K562 (cell line): Measurements from ENCODE around the gene MYOM3. TPM values are rescaled to one million over a fixed set of nuclear protein-coding genes. Genes with fewer than 3 reads are reported as not detected.

Source experiments
- ADNP ChIP-seq: fragments of 200-800 bp; sonication (Bioruptor generic); IDR thresholded peaks from 2 replicates; pipeline ENCODE4 v1.6.1; 2016; ENCODE audit warnings: missing genetic modification characterization, missing compliant biosample characterization
- BCOR ChIP-seq: fragments of 450-650 bp; IDR thresholded peaks from 2 replicates; pipeline ENCODE4 v1.6.1; 2016
- DIDO1 ChIP-seq: fragments of 450-650 bp; IDR thresholded peaks from 2 replicates; pipeline ENCODE4 v1.6.1; 2016; ENCODE audit warnings: low read depth, missing biosample characterization, missing genetic modification characterization
- FOXA3 ChIP-seq, 2 experiments: fragments of 450-650 bp in 1 of 2; sonication (generic) in 1 of 2; formaldehyde crosslinking; IDR thresholded peaks in 1 of 2; conservative IDR thresholded peaks in 1 of 2; 2 replicates each; pipeline versions ENCODE4 v1.4.0 to v1.8.0; 2020 to 2022; ENCODE audit warnings: mild to moderate bottlenecking in 2 of 2, missing genetic modification reagents in 1 of 2
- GATAD2B ChIP-seq: fragments of 450-650 bp; IDR thresholded peaks from 2 replicates; pipeline ENCODE4 v1.6.1; 2017; ENCODE audit warnings: mild to moderate bottlenecking, borderline replicate concordance
- HCFC1 ChIP-seq: IDR thresholded peaks from 2 replicates; pipeline ENCODE4 v1.6.1; 2012; ENCODE audit warnings: low read depth, low read length, improper control_type of control experiment
- HDAC2 ChIP-seq: fragments of 450-650 bp; IDR thresholded peaks from 2 replicates; pipeline ENCODE4 v1.6.1; 2016; ENCODE audit warnings: mild to moderate bottlenecking
- HDGF ChIP-seq: fragments of 450-650 bp; IDR thresholded peaks from 2 replicates; pipeline ENCODE4 v1.6.1; 2016
- HOXB6 ChIP-seq: fragments of 250-450 bp; sonication (Bioruptor Pico); IDR thresholded peaks from 2 replicates; pipeline ENCODE4 v1.5.1; 2022; ENCODE audit warnings: mild to moderate bottlenecking, borderline replicate concordance
- KDM1A ChIP-seq, 2 experiments: fragments of 450-650 bp; IDR thresholded peaks; 2 replicates each; pipeline ENCODE4 v1.6.1; 2016; ENCODE audit warnings: mild to moderate bottlenecking in 2 of 2
- MLX ChIP-seq, 2 experiments: fragments of 450-650 bp in 1 of 2; sonication (generic) in 1 of 2; formaldehyde crosslinking; conservative IDR thresholded peaks; 2 replicates each; pipeline versions ENCODE4 v1.4.0 to v1.8.1; 2020 to 2022; ENCODE audit warnings: mild to moderate bottlenecking in 1 of 2, missing genetic modification reagents in 1 of 2
- MTA1 ChIP-seq: fragments of 450-650 bp; IDR thresholded peaks from 2 replicates; pipeline ENCODE4 v1.6.1; 2017; ENCODE audit warnings: borderline replicate concordance
- MYBL2 ChIP-seq, 2 experiments: fragments of 450-650 bp in 1 of 2; sonication (generic) in 1 of 2; formaldehyde crosslinking in 1 of 2; IDR thresholded peaks; 2 replicates each; pipeline versions ENCODE4 v1.6.1 to v1.8.1; 2017 to 2022; ENCODE audit warnings: borderline replicate concordance in 1 of 2, inconsistent platforms in 1 of 2, low read depth in 1 of 2, mild to moderate bottlenecking in 1 of 2, missing genetic modification reagents in 1 of 2, moderate library complexity in 1 of 2
- NFE2 ChIP-seq: IDR thresholded peaks from 2 replicates; pipeline ENCODE4 v1.6.1; 2014; ENCODE audit warnings: antibody characterized with exemption, low read depth
- NKRF ChIP-seq: fragments of 450-650 bp; IDR thresholded peaks from 2 replicates; pipeline ENCODE4 v1.6.1; 2016; ENCODE audit warnings: borderline replicate concordance
- NR3C1 ChIP-seq: sonication (generic); formaldehyde crosslinking; IDR thresholded peaks from 2 replicates; pipeline ENCODE4 v1.8.1; 2022; ENCODE audit warnings: missing genetic modification reagents
- PHF21A ChIP-seq: fragments of 450-650 bp; IDR thresholded peaks from 2 replicates; pipeline ENCODE4 v1.6.1; 2017; ENCODE audit warnings: low read depth, borderline replicate concordance
- SMARCA5 ChIP-seq: fragments of 450-650 bp; IDR thresholded peaks from 2 replicates; pipeline ENCODE4 v1.6.1; 2016
- STAT5A ChIP-seq: IDR thresholded peaks from 2 replicates; pipeline ENCODE4 v1.6.1; 2012; ENCODE audit warnings: low read length, inconsistent platforms, borderline replicate concordance
- TAL1 ChIP-seq: fragments of 450-650 bp; IDR thresholded peaks from 2 replicates; pipeline ENCODE4 v1.6.1; 2016; ENCODE audit warnings: mild to moderate bottlenecking
- ZBTB17 ChIP-seq: fragments of 450-650 bp; formaldehyde crosslinking; IDR thresholded peaks from 2 replicates; pipeline ENCODE4 v1.4.0; 2020; ENCODE audit warnings: mild to moderate bottlenecking
- ZC3H4 ChIP-seq: sonication (generic); formaldehyde crosslinking; IDR thresholded peaks from 2 replicates; pipeline ENCODE4 v1.9.0; 2021; ENCODE audit warnings: missing genetic modification reagents, borderline replicate concordance
- ZNF143 ChIP-seq: sonication (generic); formaldehyde crosslinking; IDR thresholded peaks from 2 replicates; pipeline ENCODE4 v1.9.0; 2022; ENCODE audit warnings: mild to moderate bottlenecking, missing genetic modification reagents
- polyA plus RNA-seq, 8 experiments: library from polyadenylated mRNA; depleted of rRNA in 4 of 8; stranded (reverse) in 5 of 8; unstranded in 3 of 8; fragments of >200 nt; fragmentation: Nextera tagmentation in 2 of 8; fragmentation: Illumina TruSeq in 1 of 8; extraction: Ambion mirVana in 2 of 8; extraction: Trizol in 1 of 8; gene quantifications; 2 replicates each; pipeline versions ENCODE4 v1.2.1 to v1.2.3, GENCODE V29; 2011 to 2014; ENCODE audit warnings: inconsistent platforms in 1 of 8, missing spikeins in 1 of 8
- total RNA-seq, 7 experiments: library from RNA; depleted of rRNA in 6 of 7; stranded (reverse); fragments of >200 nt in 6 of 7; fragmentation: Illumina TruSeq in 2 of 7; extraction: Trizol in 2 of 7; gene quantifications; 2 replicates each; pipeline versions ENCODE4 v1.2.1 to v1.2.3, GENCODE V29; 2011 to 2021; ENCODE audit warnings: low replicate concordance in 1 of 7
- TF ChIP-seq, protein P1 (sequence below): fragments of 450-650 bp; IDR thresholded peaks from 2 replicates; pipeline ENCODE4 v1.6.1; 2017; ENCODE audit warnings: mild to moderate bottlenecking, moderate library complexity
- TF ChIP-seq, protein P2 (sequence below): sonication (generic); formaldehyde crosslinking; IDR thresholded peaks from 2 replicates; pipeline ENCODE4 v1.8.0; 2022; ENCODE audit warnings: missing genetic modification reagents, mild to moderate bottlenecking, borderline replicate concordance
- TF ChIP-seq, protein P3 (sequence below): IDR thresholded peaks from 3 replicates; pipeline ENCODE4 v1.6.1; 2011; ENCODE audit warnings: borderline replicate concordance, mild to moderate bottlenecking; ENCODE audit not compliant: insufficient read length, insufficient read depth

Gene MYOM3
- total and polyA plus RNA-seq, 9 of the 15 experiments (the other 6 are each of a cell fraction or from before 2014, with no cell fraction given), result 0.01 TPM; not detected in 8

GRCh38 chr1:24109166-24109483, 2.8 kb downstream of the MYOM3 start (continued):
- no peak for TF ChIP-seq ZC3H4 (CRISPR knock-in tag)
- TF ChIP-seq HDAC2, result peak; percentile 40; the same call in 1 of the 2 replicates
- no peak for TF ChIP-seq HDGF
- no peak for TF ChIP-seq DIDO1 (tag)
- TF ChIP-seq, protein P1, sequence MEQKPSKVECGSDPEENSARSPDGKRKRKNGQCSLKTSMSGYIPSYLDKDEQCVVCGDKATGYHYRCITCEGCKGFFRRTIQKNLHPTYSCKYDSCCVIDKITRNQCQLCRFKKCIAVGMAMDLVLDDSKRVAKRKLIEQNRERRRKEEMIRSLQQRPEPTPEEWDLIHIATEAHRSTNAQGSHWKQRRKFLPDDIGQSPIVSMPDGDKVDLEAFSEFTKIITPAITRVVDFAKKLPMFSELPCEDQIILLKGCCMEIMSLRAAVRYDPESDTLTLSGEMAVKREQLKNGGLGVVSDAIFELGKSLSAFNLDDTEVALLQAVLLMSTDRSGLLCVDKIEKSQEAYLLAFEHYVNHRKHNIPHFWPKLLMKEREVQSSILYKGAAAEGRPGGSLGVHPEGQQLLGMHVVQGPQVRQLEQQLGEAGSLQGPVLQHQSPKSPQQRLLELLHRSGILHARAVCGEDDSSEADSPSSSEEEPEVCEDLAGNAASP, result no peak
- no peak for TF ChIP-seq NR3C1 (CRISPR knock-in tag)
- TF ChIP-seq SMARCA5, result peak; percentile 94
- TF ChIP-seq, protein P2, sequence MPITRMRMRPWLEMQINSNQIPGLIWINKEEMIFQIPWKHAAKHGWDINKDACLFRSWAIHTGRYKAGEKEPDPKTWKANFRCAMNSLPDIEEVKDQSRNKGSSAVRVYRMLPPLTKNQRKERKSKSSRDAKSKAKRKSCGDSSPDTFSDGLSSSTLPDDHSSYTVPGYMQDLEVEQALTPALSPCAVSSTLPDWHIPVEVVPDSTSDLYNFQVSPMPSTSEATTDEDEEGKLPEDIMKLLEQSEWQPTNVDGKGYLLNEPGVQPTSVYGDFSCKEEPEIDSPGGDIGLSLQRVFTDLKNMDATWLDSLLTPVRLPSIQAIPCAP (CRISPR knock-in tag), result no peak
- peak; percentile 85; the same call in 1 of the 2 replicates for TF ChIP-seq BCOR
- TF ChIP-seq KDM1A (IDR thresholded peaks at IDR 0.05), result peak; percentile 56 to 77; a peak in 2 of 4 replicates
- no peak for TF ChIP-seq HCFC1
- no peak for TF ChIP-seq MTA1
- no peak for TF ChIP-seq FOXA3 (CRISPR knock-in tag; conservative IDR thresholded peaks at IDR 0.05 in 1 of 2, IDR thresholded peaks at IDR 0.05 in 1 of 2)
- no peak for TF ChIP-seq TAL1
- TF ChIP-seq MYBL2 (IDR thresholded peaks at IDR 0.05; ENCODE audit: low read depth), result no peak
- no peak for TF ChIP-seq MYBL2 (CRISPR knock-in tag; IDR thresholded peaks at IDR 0.05; ENCODE audit: borderline replicate concordance)
- TF ChIP-seq ZBTB17 (CRISPR knock-in tag), result no peak
- no peak for TF ChIP-seq MLX (CRISPR knock-in tag; conservative IDR thresholded peaks at IDR 0.05)
- TF ChIP-seq, protein P3, sequence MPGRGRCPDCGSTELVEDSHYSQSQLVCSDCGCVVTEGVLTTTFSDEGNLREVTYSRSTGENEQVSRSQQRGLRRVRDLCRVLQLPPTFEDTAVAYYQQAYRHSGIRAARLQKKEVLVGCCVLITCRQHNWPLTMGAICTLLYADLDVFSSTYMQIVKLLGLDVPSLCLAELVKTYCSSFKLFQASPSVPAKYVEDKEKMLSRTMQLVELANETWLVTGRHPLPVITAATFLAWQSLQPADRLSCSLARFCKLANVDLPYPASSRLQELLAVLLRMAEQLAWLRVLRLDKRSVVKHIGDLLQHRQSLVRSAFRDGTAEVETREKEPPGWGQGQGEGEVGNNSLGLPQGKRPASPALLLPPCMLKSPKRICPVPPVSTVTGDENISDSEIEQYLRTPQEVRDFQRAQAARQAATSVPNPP, result no peak
- TF ChIP-seq NFE2, result no peak
- TF ChIP-seq ZNF143 (CRISPR knock-in tag), result no peak
- no peak for TF ChIP-seq PHF21A
- TF ChIP-seq GATAD2B, result no peak
- no peak for TF ChIP-seq HOXB6 (CRISPR knock-in tag)
- no peak for TF ChIP-seq STAT5A
- TF ChIP-seq NKRF, result no peak
- peak; percentile 83 for TF ChIP-seq ADNP
